GM18507 (cell line): ENCODE measurements around the gene SPTBN1.

Experiments
- DNase-seq: peaks from one replicate; pipeline ENCODE4 v3.0.0; 2011; ENCODE audit warnings: low read depth; ENCODE audit not compliant: insufficient read length; ENCODE audit errors: extremely low spot score
- FAIRE-seq: peaks from 2 replicates; lab custom pipeline; 2011; peaks lifted over from hg19 to GRCh38; lab: Jason Lieb, UNC

Gene SPTBN1

GRCh38 chr2:54579061-54579681 is 123.0 kb downstream of the SPTBN1 start:
- FAIRE-seq (peak; percentile 31), DNase-seq (no peak)

- peak; percentile 89 for FAIRE-seq
Observed at GRCh38 chr2:54579682-54580620, 123.8 kb downstream of the SPTBN1 start.

GRCh38 chr2:54581326-54582039 is 125.4 kb downstream of the SPTBN1 start:
- no peak for DNase-seq
- FAIRE-seq = peak; percentile 79

More at GRCh38 chr2:54579682-54580620, 123.8 kb downstream of the SPTBN1 start:
- DNase-seq = no peak

GRCh38 chr2:54582987-54583386 is 126.9 kb downstream of the SPTBN1 start:
- DNase-seq (no peak), FAIRE-seq (peak; percentile 46)

- FAIRE-seq = no peak
Observed at GRCh38 chr2:54584598-54584997, 128.5 kb downstream of the SPTBN1 start.

GRCh38 chr2:54585136-54585733 is 129.1 kb downstream of the SPTBN1 start:
- DNase-seq (no peak), FAIRE-seq (peak; percentile 61)

More at GRCh38 chr2:54584598-54584997, 128.5 kb downstream of the SPTBN1 start:
- DNase-seq = no peak

- DNase-seq = no peak
- no peak for FAIRE-seq
Observed at GRCh38 chr2:54586062-54586461, 129.9 kb downstream of the SPTBN1 start.

- DNase-seq (no peak), FAIRE-seq (no peak)
Observed at GRCh38 chr2:54586494-54586893, 130.4 kb downstream of the SPTBN1 start.

- FAIRE-seq = no peak
- no peak for DNase-seq
Observed at GRCh38 chr2:54587171-54588016, 131.3 kb downstream of the SPTBN1 start.

- FAIRE-seq (peak; percentile 52), DNase-seq (no peak)
Observed at GRCh38 chr2:54588244-54588899, 132.2 kb downstream of the SPTBN1 start.

GRCh38 chr2:54589038-54589339 is 132.9 kb downstream of the SPTBN1 start:
- DNase-seq (no peak), FAIRE-seq (no peak)

- FAIRE-seq = peak; percentile 61
Observed at GRCh38 chr2:54589340-54590215, 133.5 kb downstream of the SPTBN1 start.

GRCh38 chr2:54590216-54591120 is 134.3 kb downstream of the SPTBN1 start:
- DNase-seq (no peak), FAIRE-seq (no peak)

More at GRCh38 chr2:54589340-54590215, 133.5 kb downstream of the SPTBN1 start:
- DNase-seq = no peak

- DNase-seq (no peak), FAIRE-seq (no peak)
Observed at GRCh38 chr2:54591551-54591950, 135.4 kb downstream of the SPTBN1 start.

GRCh38 chr2:54593249-54593648 is 137.1 kb downstream of the SPTBN1 start:
- DNase-seq (no peak), FAIRE-seq (no peak)

- no peak for DNase-seq
Observed at GRCh38 chr2:54594048-54594447, 137.9 kb downstream of the SPTBN1 start.

More at GRCh38 chr2:54594048-54594447, 137.9 kb downstream of the SPTBN1 start:
- FAIRE-seq = no peak
